Mesenchymal stem cell (in vitro differentiated cells and primary cell): ENCODE results near the gene PARP14.

Experiments
- DNase-seq: peaks from one replicate; pipeline ENCODE4 v3.0.0-alpha.2; 2013
- H2AFZ ChIP-seq: one replicate; pipeline ENCODE4 v1.6.1; 2013; ENCODE audit warnings: low read depth, mild to moderate bottlenecking, control low read depth, inconsistent platforms, low read length, moderate library complexity
- H2AK5ac ChIP-seq: 2 replicates; pipeline ENCODE4 v1.6.1; 2013; ENCODE audit warnings: low read length, moderate library complexity, mild to moderate bottlenecking, inconsistent platforms; ENCODE audit not compliant: severe bottlenecking
- H2BK120ac ChIP-seq: one replicate; pipeline ENCODE4 v1.6.1; 2013; ENCODE audit warnings: low read depth, mild to moderate bottlenecking, inconsistent platforms, low read length, moderate library complexity
- H2BK12ac ChIP-seq, 2 experiments: one replicate each; pipeline ENCODE4 v1.6.1; 2013; ENCODE audit warnings: inconsistent platforms in 2 of 2, low read length in 2 of 2, mild to moderate bottlenecking in 2 of 2, moderate library complexity in 2 of 2, control low read depth in 1 of 2
- H2BK15ac ChIP-seq: one replicate; pipeline ENCODE4 v1.6.1; 2013; ENCODE audit warnings: mild to moderate bottlenecking, low read depth, inconsistent platforms; ENCODE audit not compliant: poor library complexity, severe bottlenecking
- H2BK5ac ChIP-seq: 2 replicates; pipeline ENCODE4 v1.6.1; 2013; ENCODE audit warnings: low read depth, mild to moderate bottlenecking, low read length, control low read depth, inconsistent platforms; ENCODE audit not compliant: poor library complexity, severe bottlenecking
- H3K14ac ChIP-seq, 2 experiments: one replicate each; pipeline ENCODE4 v1.6.1; 2013; ENCODE audit warnings: inconsistent platforms in 2 of 2, low read length in 2 of 2, control low read depth in 1 of 2, mild to moderate bottlenecking in 1 of 2, moderate library complexity in 1 of 2
- H3K18ac ChIP-seq, 2 experiments: one replicate each; pipeline ENCODE4 v1.6.1; 2013; ENCODE audit warnings: inconsistent platforms in 2 of 2, low read length in 2 of 2, control low read depth in 1 of 2, low read depth in 1 of 2, mild to moderate bottlenecking in 1 of 2
- H3K23ac ChIP-seq, 2 experiments: one replicate each; pipeline ENCODE4 v1.6.1; 2013; ENCODE audit warnings: inconsistent platforms in 2 of 2, low read length in 2 of 2, mild to moderate bottlenecking in 2 of 2, moderate library complexity in 2 of 2, control low read depth in 1 of 2
- H3K27ac ChIP-seq: 2 replicates; pipeline ENCODE4 v1.5.1; 2013; ENCODE audit warnings: mild to moderate bottlenecking, moderate library complexity, low read length, control low read depth, inconsistent platforms; ENCODE audit not compliant: poor library complexity, severe bottlenecking
- H3K27me3 ChIP-seq, 2 experiments: 2 replicates each; pipeline versions ENCODE4 v1.6.1 to v1.7.0; 2013; ENCODE audit warnings: low read length in 2 of 2, mild to moderate bottlenecking in 2 of 2, moderate library complexity in 2 of 2, control low read depth in 1 of 2, inconsistent platforms in 1 of 2; ENCODE audit not compliant: control insufficient read depth in 1 of 2, insufficient read depth in 1 of 2
- H3K36me3 ChIP-seq, 2 experiments: 2 replicates each; pipeline versions ENCODE4 v1.6.1 to v1.7.0; 2013; ENCODE audit warnings: low read length in 2 of 2, control low read depth in 1 of 2, inconsistent platforms in 1 of 2, low read depth in 1 of 2, mild to moderate bottlenecking in 1 of 2; ENCODE audit not compliant: insufficient read depth in 2 of 2, control insufficient read depth in 1 of 2
- H3K4ac ChIP-seq, 2 experiments: one replicate each; pipeline ENCODE4 v1.6.1; 2013; ENCODE audit warnings: inconsistent platforms in 2 of 2, low read length in 2 of 2, mild to moderate bottlenecking in 2 of 2, moderate library complexity in 2 of 2, control low read depth in 1 of 2, low read depth in 1 of 2
- H3K4me1 ChIP-seq: 2 replicates; pipeline ENCODE4 v1.6.1; 2013; ENCODE audit warnings: low read depth, low read length, control low read depth; ENCODE audit not compliant: control insufficient read depth, insufficient read depth
- H3K4me2 ChIP-seq: 2 replicates; pipeline ENCODE4 v1.6.1; 2013; ENCODE audit warnings: low read length, mild to moderate bottlenecking, inconsistent platforms; ENCODE audit not compliant: poor library complexity, severe bottlenecking
- H3K4me3 ChIP-seq, 2 experiments: 2 replicates each; pipeline versions ENCODE4 v1.5.1 to v1.7.0; 2013; ENCODE audit warnings: low read length in 2 of 2, mild to moderate bottlenecking in 2 of 2, control low read depth in 1 of 2, low read depth in 1 of 2; ENCODE audit not compliant: insufficient read depth in 1 of 2
- H3K79me1 ChIP-seq: replicated peaks from 2 replicates; pipeline ENCODE4 v1.6.1; 2013; ENCODE audit warnings: mild to moderate bottlenecking, control low read depth, low read length, inconsistent platforms; ENCODE audit not compliant: poor library complexity, severe bottlenecking
- H3K9ac ChIP-seq: 2 replicates; pipeline ENCODE4 v1.7.0; 2013; ENCODE audit warnings: mild to moderate bottlenecking, low read length, moderate library complexity
- H3K9me3 ChIP-seq: 2 replicates; pipeline ENCODE4 v1.7.0; 2013; ENCODE audit warnings: mild to moderate bottlenecking, low read length; ENCODE audit not compliant: control insufficient read depth
- H4K8ac ChIP-seq: one replicate; pipeline ENCODE4 v1.6.1; 2013; ENCODE audit warnings: inconsistent platforms, mild to moderate bottlenecking, low read length, moderate library complexity
- H4K91ac ChIP-seq: one replicate; pipeline ENCODE4 v1.6.1; 2013; ENCODE audit warnings: mild to moderate bottlenecking, low read length, inconsistent platforms
- WGBS: methylation state at CpG from one replicate; pipeline ENCODE4 v1.1.7; 2013; ENCODE audit warnings: mixed read lengths; 5-methylcytosine and 5-hydroxymethylcytosine counted together

PARP14 gene

GRCh38 chr3:122674339-122674738, 6.3 kb upstream of the PARP14 start:
- no peak overlapping the region for H3K14ac ChIP-seq
- no peak overlapping the region for H3K9ac ChIP-seq
- no peak overlapping the region for H2BK5ac ChIP-seq
- H3K27me3 ChIP-seq: no peaks in the 10 kb centered on the region
- no peak overlapping the region for H2BK15ac ChIP-seq
- peaks cover 1% of the 10 kb centered on the region for H3K4me1 ChIP-seq
- H3K36me3 ChIP-seq: no peaks in the 10 kb centered on the region
- no peak overlapping the region for H3K23ac ChIP-seq
- no peak overlapping the region for H2BK120ac ChIP-seq
- DNase-seq: no peak
- no peak overlapping the region for H4K91ac ChIP-seq
- H2BK12ac ChIP-seq: no peak overlapping the region
- H3K18ac ChIP-seq: no peak overlapping the region
- H2AFZ ChIP-seq: no peak overlapping the region
- H3K4ac ChIP-seq: no peak overlapping the region
- no peak overlapping the region for H2AK5ac ChIP-seq
- H3K9me3 ChIP-seq: no peaks in the 10 kb centered on the region
- no peak overlapping the region for H3K4me3 ChIP-seq
- H3K79me1 ChIP-seq: no peaks in the 10 kb centered on the region
- 86% methylated on average over 3 of the region's 3 CpGs for WGBS
- H3K4me2 ChIP-seq: no peak overlapping the region
- no peak overlapping the region for H4K8ac ChIP-seq
- no peak overlapping the region for H3K27ac ChIP-seq

- H3K18ac ChIP-seq: no peak overlapping the region
- no peaks in the 10 kb centered on the region for H3K9me3 ChIP-seq
- H4K91ac ChIP-seq: no peak overlapping the region
- no peak overlapping the region for H2BK15ac ChIP-seq
- H2AK5ac ChIP-seq: no peak overlapping the region
- no peak overlapping the region for H2BK12ac ChIP-seq
- H3K14ac ChIP-seq: no peak overlapping the region
- no peak overlapping the region for H2AFZ ChIP-seq
- no peak overlapping the region for H3K23ac ChIP-seq
- no peak overlapping the region for H2BK5ac ChIP-seq
- no peak overlapping the region for H4K8ac ChIP-seq
- no CpG with 5 or more reads among the region's 2 CpGs for WGBS
- peaks cover 11% of the 10 kb centered on the region for H3K4me1 ChIP-seq
- H3K4me2 ChIP-seq: no peak overlapping the region
- no peak overlapping the region for H3K9ac ChIP-seq
- peaks cover 5% of the 10 kb centered on the region for H3K79me1 ChIP-seq
- H3K4me3 ChIP-seq: no peak overlapping the region
- no peaks in the 10 kb centered on the region for H3K36me3 ChIP-seq
- H3K4ac ChIP-seq: no peak overlapping the region
- no peak for DNase-seq
- H2BK120ac ChIP-seq: no peak overlapping the region
- H3K27me3 ChIP-seq: no peaks in the 10 kb centered on the region
- no peak overlapping the region for H3K27ac ChIP-seq
Observed at GRCh38 chr3:122676759-122677158, 3.9 kb upstream of the PARP14 start.

DNA sequence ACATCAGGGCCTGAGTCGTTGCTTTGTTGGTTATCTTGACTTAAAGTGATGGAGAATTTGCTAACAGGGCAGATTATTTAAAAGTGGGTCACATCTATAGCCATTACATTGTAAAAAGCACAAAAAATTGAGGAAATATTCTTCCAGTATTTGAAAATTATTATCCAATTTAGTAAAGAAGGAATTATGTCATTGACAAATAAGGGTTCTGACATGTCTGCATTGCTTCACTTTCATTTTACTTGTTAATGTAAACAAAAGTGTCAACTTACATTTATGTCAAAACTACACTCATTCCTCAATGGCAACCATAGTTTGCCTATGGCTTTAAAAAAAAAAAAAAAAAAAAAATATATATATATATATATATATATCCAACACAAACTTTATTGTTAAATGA, 3.4 kb upstream of the PARP14 start:
- no peak overlapping the region for H3K4me3 ChIP-seq

DNA sequence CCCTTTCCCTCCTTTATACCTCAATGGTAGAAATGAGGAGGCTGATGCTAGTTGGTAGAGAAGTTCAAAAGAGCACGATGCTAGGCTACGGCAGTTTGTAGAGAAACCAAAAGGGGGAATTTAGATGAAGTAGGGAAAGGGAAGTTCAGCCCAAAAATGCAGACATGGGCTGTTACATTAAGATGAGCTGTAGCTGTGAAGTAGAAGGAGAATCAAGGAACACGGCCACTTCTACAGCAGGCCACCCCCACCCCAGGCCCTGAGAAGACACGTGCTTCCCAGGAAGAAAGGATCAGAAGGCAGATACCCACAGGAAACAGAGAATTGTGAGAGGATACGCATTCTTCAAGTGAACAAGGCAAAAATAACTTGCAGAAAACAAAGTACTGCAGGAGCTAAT, 2.1 kb upstream of the PARP14 start:
- no peak for DNase-seq
- H2BK5ac ChIP-seq: no peak overlapping the region
- no peak overlapping the region for H2AFZ ChIP-seq
- H3K4ac ChIP-seq: no peak overlapping the region
- peak overlapping the region; percentile 69 for H4K8ac ChIP-seq
- no peak overlapping the region for H3K4me2 ChIP-seq
- whole genome bisulfite sequencing: 91% methylated on average over 5 of the region's 5 CpGs
- H3K27ac ChIP-seq: no peak overlapping the region
- H2BK15ac ChIP-seq: no peak overlapping the region
- no peak overlapping the region for H2AK5ac ChIP-seq
- no peaks in the 10 kb centered on the region for H3K9me3 ChIP-seq
- no peaks in the 10 kb centered on the region for H3K36me3 ChIP-seq
- H4K91ac ChIP-seq: no peak overlapping the region
- peak overlapping the region; percentile 94 for H3K9ac ChIP-seq
- H2BK120ac ChIP-seq: no peak overlapping the region
- no peak overlapping the region for H3K18ac ChIP-seq
- no peak overlapping the region for H3K23ac ChIP-seq
- H3K4me3 ChIP-seq: peak overlapping the region in 1 of 2 experiments; percentile 92
- H3K4me1 ChIP-seq: peaks cover 14% of the 10 kb centered on the region
- no peak overlapping the region for H3K14ac ChIP-seq
- H3K79me1 ChIP-seq: peaks cover 11% of the 10 kb centered on the region
- no peak overlapping the region for H2BK12ac ChIP-seq
- no peaks in the 10 kb centered on the region for H3K27me3 ChIP-seq

More for the DNA sequence above, 3.4 kb upstream of the PARP14 start:
- H3K36me3 ChIP-seq: no peaks in the 10 kb centered on the region
- no peak overlapping the region for H3K18ac ChIP-seq
- no peak overlapping the region for H4K8ac ChIP-seq
- no peak overlapping the region for H3K9ac ChIP-seq
- H2BK15ac ChIP-seq: no peak overlapping the region
- no CpG with 5 or more reads among the region's 1 CpG for WGBS
- no peak overlapping the region for H2AK5ac ChIP-seq
- H3K4ac ChIP-seq: no peak overlapping the region
- no peak overlapping the region for H3K23ac ChIP-seq
- H3K9me3 ChIP-seq: no peaks in the 10 kb centered on the region
- no peak for DNase-seq
- H3K4me2 ChIP-seq: no peak overlapping the region
- H3K27me3 ChIP-seq: no peaks in the 10 kb centered on the region
- peaks cover 13% of the 10 kb centered on the region for H3K4me1 ChIP-seq
- H2AFZ ChIP-seq: no peak overlapping the region
- no peak overlapping the region for H2BK5ac ChIP-seq
- H2BK120ac ChIP-seq: no peak overlapping the region
- H4K91ac ChIP-seq: no peak overlapping the region
- H3K27ac ChIP-seq: no peak overlapping the region
- H3K14ac ChIP-seq: no peak overlapping the region
- no peak overlapping the region for H2BK12ac ChIP-seq
- H3K79me1 ChIP-seq: peaks cover 10% of the 10 kb centered on the region
